H9 (cell line): ENCODE measurements around the gene FAM217A. TPM values are rescaled to one million over a fixed set of nuclear protein-coding genes. Genes with fewer than 3 reads are reported as not detected.

Experiments used
- DNase-seq: peaks from one replicate; pipeline ENCODE4 v3.0.0-alpha.2; 2017
- H2AFZ ChIP-seq: one replicate; pipeline ENCODE4 v1.6.1; 2013; ENCODE audit warnings: mild to moderate bottlenecking, low read length, control low read depth, moderate library complexity
- H2AK5ac ChIP-seq: 2 replicates; pipeline ENCODE4 v1.6.1; 2013; ENCODE audit warnings: low read length, control low read depth, mixed read lengths; ENCODE audit not compliant: insufficient read length
- H2BK120ac ChIP-seq: one replicate; pipeline ENCODE4 v1.6.1; 2013; ENCODE audit warnings: low read depth, mild to moderate bottlenecking, low read length, control low read depth, inconsistent platforms; ENCODE audit not compliant: poor library complexity, severe bottlenecking
- H2BK12ac ChIP-seq: 2 replicates; pipeline ENCODE4 v1.6.1; 2013; ENCODE audit warnings: low read length, control low read depth, mixed read lengths, low read depth; ENCODE audit not compliant: insufficient read length
- H2BK15ac ChIP-seq: 2 replicates; pipeline ENCODE4 v1.6.1; 2013; ENCODE audit warnings: low read depth, low read length, control low read depth
- H2BK20ac ChIP-seq: one replicate; pipeline ENCODE4 v1.6.1; 2013; ENCODE audit warnings: low read depth, mild to moderate bottlenecking, low read length, control low read depth, inconsistent platforms; ENCODE audit not compliant: poor library complexity, severe bottlenecking
- H2BK5ac ChIP-seq: 2 replicates; pipeline ENCODE4 v1.6.1; 2013; ENCODE audit warnings: low read length, control low read depth, mixed read lengths; ENCODE audit not compliant: insufficient read length
- H3K14ac ChIP-seq: 2 replicates; pipeline ENCODE4 v1.6.1; 2013; ENCODE audit warnings: low read length, control low read depth; ENCODE audit not compliant: insufficient read depth
- H3K18ac ChIP-seq: 2 replicates; pipeline ENCODE4 v1.6.1; 2013; ENCODE audit warnings: low read depth, mild to moderate bottlenecking, mixed read lengths, low read length, control low read depth; ENCODE audit not compliant: insufficient read length
- H3K23ac ChIP-seq: 2 replicates; pipeline ENCODE4 v1.6.1; 2013; ENCODE audit warnings: low read length, control low read depth, mixed read lengths, low read depth; ENCODE audit not compliant: insufficient read length
- H3K23me2 ChIP-seq: 2 replicates; pipeline ENCODE4 v1.6.1; 2013; ENCODE audit warnings: low read depth, mild to moderate bottlenecking, mixed read lengths, low read length, control low read depth; ENCODE audit not compliant: insufficient read length, poor library complexity, severe bottlenecking
- H3K27ac ChIP-seq: 2 replicates; pipeline ENCODE4 v1.5.1; 2013; ENCODE audit warnings: low read length, control low read depth, mixed read lengths, low read depth; ENCODE audit not compliant: insufficient read length
- H3K27me3 ChIP-seq: 2 replicates; pipeline ENCODE4 v1.6.1; 2013; ENCODE audit warnings: low read length, control low read depth, inconsistent platforms; ENCODE audit not compliant: insufficient read depth
- H3K4ac ChIP-seq: 2 replicates; pipeline ENCODE4 v1.6.1; 2013; ENCODE audit warnings: low read depth, mild to moderate bottlenecking, control low read depth, inconsistent platforms, low read length, moderate library complexity
- H3K4me1 ChIP-seq: 2 replicates; pipeline ENCODE4 v1.6.1; 2013; ENCODE audit warnings: low read length, control low read depth, inconsistent platforms; ENCODE audit not compliant: insufficient read depth
- H3K4me2 ChIP-seq: 2 replicates; pipeline ENCODE4 v1.6.1; 2013; ENCODE audit warnings: low read length, control low read depth, mixed read lengths; ENCODE audit not compliant: insufficient read length, insufficient read depth
- H3K56ac ChIP-seq: 2 replicates; pipeline ENCODE4 v1.6.1; 2013; ENCODE audit warnings: low read depth, mild to moderate bottlenecking, mixed read lengths, low read length, control low read depth; ENCODE audit not compliant: insufficient read length
- H3K79me1 ChIP-seq: 2 replicates; pipeline ENCODE4 v1.6.1; 2013; ENCODE audit warnings: low read depth, mild to moderate bottlenecking, moderate library complexity, low read length, control low read depth, inconsistent platforms; ENCODE audit not compliant: insufficient read depth, poor library complexity, severe bottlenecking
- H3K79me2 ChIP-seq: 2 replicates; pipeline ENCODE4 v1.6.1; 2013; ENCODE audit warnings: low read length, control low read depth, inconsistent platforms; ENCODE audit not compliant: insufficient read depth
- H3K9ac ChIP-seq: 2 replicates; pipeline ENCODE4 v1.6.1; 2013; ENCODE audit warnings: low read length, control low read depth, mixed read lengths; ENCODE audit not compliant: insufficient read length; ENCODE audit errors: extremely low read depth
- H3K9me3 ChIP-seq: one replicate; pipeline ENCODE4 v1.6.1; 2013; ENCODE audit warnings: low read depth, low read length, inconsistent platforms; ENCODE audit not compliant: control insufficient read depth
- H3T11ph ChIP-seq: one replicate; pipeline ENCODE4 v1.6.1; 2013; ENCODE audit warnings: mild to moderate bottlenecking, low read length, control low read depth, inconsistent platforms
- H4K20me1 ChIP-seq: one replicate; pipeline ENCODE4 v1.6.1; 2013; ENCODE audit not compliant: control insufficient read depth, insufficient read length, insufficient read depth
- H4K5ac ChIP-seq: 2 replicates; pipeline ENCODE4 v1.6.1; 2013; ENCODE audit warnings: low read depth, mild to moderate bottlenecking, mixed read lengths, low read length, control low read depth; ENCODE audit not compliant: insufficient read length
- H4K8ac ChIP-seq: replicated peaks from 2 replicates; pipeline ENCODE4 v1.6.1; 2013; ENCODE audit warnings: low read length, control low read depth, mixed read lengths, low read depth; ENCODE audit not compliant: insufficient read length
- H4K91ac ChIP-seq: 2 replicates; pipeline ENCODE4 v1.6.1; 2013; ENCODE audit warnings: low read depth, mild to moderate bottlenecking, moderate library complexity, mixed read lengths, low read length, control low read depth; ENCODE audit not compliant: insufficient read length
- H3K27ac Mint-ChIP-seq, 3 experiments: 2 replicates in 2 of 3; 3 replicates in 1 of 3; pipeline ENCODE4 v1.8.0; 2020 to 2021; ENCODE audit warnings: mixed read lengths in 3 of 3, mild to moderate bottlenecking in 1 of 3, moderate library complexity in 1 of 3
- H3K27me3 Mint-ChIP-seq: 2 replicates; pipeline ENCODE4 v1.8.0; 2021; ENCODE audit warnings: low read depth, mild to moderate bottlenecking, moderate library complexity, mixed read lengths
- H3K36me3 Mint-ChIP-seq, 3 experiments: 2 replicates in 2 of 3; 3 replicates in 1 of 3; pipeline ENCODE4 v1.8.0; 2020 to 2021; ENCODE audit warnings: low read depth in 3 of 3, mixed read lengths in 3 of 3; ENCODE audit not compliant: insufficient read depth in 1 of 3
- H3K4me1 Mint-ChIP-seq, 2 experiments: 2 replicates each; pipeline ENCODE4 v1.8.0; 2020; ENCODE audit warnings: mixed read lengths in 2 of 2
- H3K4me3 Mint-ChIP-seq, 2 experiments: 2 replicates in 1 of 2; 3 replicates in 1 of 2; pipeline ENCODE4 v1.8.0; 2020 to 2021; ENCODE audit warnings: mild to moderate bottlenecking in 2 of 2, mixed read lengths in 2 of 2, moderate library complexity in 1 of 2
- H3K9me3 Mint-ChIP-seq, 2 experiments: 2 replicates in 1 of 2; 3 replicates in 1 of 2; pipeline ENCODE4 v1.8.0; 2020; ENCODE audit warnings: mild to moderate bottlenecking in 2 of 2, mixed read lengths in 2 of 2, moderate library complexity in 1 of 2
- CTCF ChIP-seq: fragments of 200-600 bp; sonication (generic); conservative IDR thresholded peaks from 3 replicates; pipeline ENCODE4 v1.8.0; 2021; ENCODE audit warnings: antibody characterized with exemption, mild to moderate bottlenecking
- WGBS: extraction: QIAGEN DNeasy Blood & Tissue Kit; methylation state at CpG from one replicate; pipeline ENCODE4 v1.1.7; 2013; ENCODE audit warnings: missing lambda C conversion rate, low lambda C conversion rate, mixed read lengths; ENCODE audit not compliant: insufficient read length; ENCODE audit errors: extremely low coverage; 5-methylcytosine and 5-hydroxymethylcytosine counted together
- total RNA-seq: library from RNA; stranded (reverse); gene quantifications from 2 replicates; pipeline ENCODE4 v1.2.1, GENCODE V29; 2021

The FAM217A gene
- total RNA-seq, 1 experiment from 2014 or later, result not detected

- Mint-ChIP-seq H3K36me3 (peaks cover 40 to 90% (median 89%) of the 10 kb centered on the region in 3 experiments; a peak in 6 of 7 replicates), H3K27me3 (no peaks in the 10 kb centered on the region), H3K4me1 (no peaks in the 10 kb centered on the region), H3K9me3 (no peaks in the 10 kb centered on the region), H3K4me3 (no peak overlapping the region), H3K27ac (no peak overlapping the region)
- no peak overlapping the region for H4K8ac ChIP-seq
- no peak overlapping the region for H3K4me2 ChIP-seq
- DNase-seq, result no peak
- H2BK120ac ChIP-seq, result no peak overlapping the region
- no peak overlapping the region for H2BK15ac ChIP-seq
- no peak overlapping the region for H3K9ac ChIP-seq
- no peak overlapping the region for H2AK5ac ChIP-seq
- no peak overlapping the region for H2AFZ ChIP-seq
- WGBS, result no CpG with 5 or more reads among the region's 6 CpGs
- H4K20me1 ChIP-seq, result no peaks in the 10 kb centered on the region
- H3K23me2 ChIP-seq, result no peaks in the 10 kb centered on the region
- H3K79me1 ChIP-seq, result no peaks in the 10 kb centered on the region
- no peaks in the 10 kb centered on the region for H3K79me2 ChIP-seq
- H2BK5ac ChIP-seq, result no peak overlapping the region
- H3K56ac ChIP-seq, result no peak overlapping the region
- no peak overlapping the region for H3T11ph ChIP-seq
- no peak overlapping the region for H3K18ac ChIP-seq
- no peak overlapping the region for H4K91ac ChIP-seq
- H3K4me1 ChIP-seq, result no peaks in the 10 kb centered on the region
- no peak overlapping the region for H4K5ac ChIP-seq
- H2BK12ac ChIP-seq, result no peak overlapping the region
- no peaks in the 10 kb centered on the region for H3K9me3 ChIP-seq
- TF ChIP-seq CTCF, result no peak
- H3K27ac ChIP-seq, result no peak overlapping the region
- no peak overlapping the region for H3K14ac ChIP-seq
- H2BK20ac ChIP-seq, result no peak overlapping the region
- no peaks in the 10 kb centered on the region for H3K27me3 ChIP-seq
- no peak overlapping the region for H3K23ac ChIP-seq
- H3K4ac ChIP-seq, result no peak overlapping the region
Observed at GRCh38 chr6:4049246-4049645, 29.7 kb downstream of the FAM217A start.
